ENCODE measurements around the gene PRKCH. TPM values are rescaled to one million over a fixed set of nuclear protein-coding genes. Genes with fewer than 3 reads are reported as not detected.

PRKCH gene
- total and polyA plus RNA-seq, 2 of the 13 experiments (the other 11 are each of a cell fraction or from before 2014, with no cell fraction given), result 0.48 to 1.3 TPM

DNA sequence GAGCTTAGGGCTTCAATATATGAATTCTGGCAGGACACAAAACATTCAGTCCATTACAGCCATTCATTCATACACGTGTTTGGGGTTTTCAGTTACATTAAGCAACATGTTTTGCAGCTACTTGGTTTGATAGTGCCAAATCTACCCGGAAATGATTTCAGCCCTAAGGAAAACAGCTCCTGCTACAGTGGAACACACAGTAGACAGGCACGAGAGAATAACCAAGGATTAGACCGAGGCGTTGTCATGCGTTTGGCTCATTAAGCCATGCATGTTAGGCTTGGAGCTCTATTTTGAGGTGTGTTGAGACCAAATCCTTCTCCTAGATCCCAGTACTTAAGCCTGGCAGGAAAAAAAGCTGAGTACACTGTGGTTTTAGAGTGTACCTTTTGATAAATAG, 177.4 kb downstream of the PRKCH start:
- POLR2A ChIA-PET, result no interaction called here
- Histone ChIP-seq H3K4me3 (replicated peaks in 1 of 3; ENCODE audit: insufficient read depth in 1 of 3, low read depth in 2 of 3, low read length in 3 of 3) (no peak overlapping the region), H4K20me1 (ENCODE audit: insufficient read depth, low read length) (no peaks in the 10 kb centered on the region), H3K27me3 (ENCODE audit: control insufficient read depth in 1 of 2, insufficient read depth in 2 of 2, low read length in 2 of 2) (no peaks in the 10 kb centered on the region), H2AFZ (ENCODE audit: low read length) (no peak overlapping the region), H3K9ac (ENCODE audit: insufficient read depth, low read depth, low read length) (no peak overlapping the region), H3K9me3 (ENCODE audit: low read length) (no peaks in the 10 kb centered on the region), H3K36me3 (replicated peaks in 1 of 2; ENCODE audit: control insufficient read depth in 1 of 2, insufficient read depth in 2 of 2, low read length in 2 of 2) (no peaks in the 10 kb centered on the region), H3K4me1 (ENCODE audit: insufficient read depth, low read length) (peaks cover 14% of the 10 kb centered on the region), H3K4me2 (ENCODE audit: low read depth, low read length) (no peak overlapping the region), H3K79me2 (ENCODE audit: insufficient read depth, low read length) (no peaks in the 10 kb centered on the region), H3K27ac (ENCODE audit: extremely low read length, insufficient read depth, low read length) (no peak overlapping the region)
- intact Hi-C loops (cut with micrococcal nuclease; ENCODE audit: unreplicated experiment), result no loop called here
- CTCF ChIA-PET (ENCODE audit: low intra/inter-chr PET ratio, low total read pairs), result no interaction called here
- 90% methylated on average over 6 of the region's 6 CpGs for WGBS (ENCODE audit: low lambda C conversion rate)
- DNase-seq (ENCODE audit: low spot score) (no peak), ATAC-seq (no peak), FAIRE-seq (no peak)
- in situ Hi-C loops (cut with HindIII; ENCODE audit: extremely low pct_ligation_motif_present, low pct_unique_long_range_greater_than_20kb), result no loop called here
- TF ChIP-seq NFKB2 (CRISPR knock-in tag; IDR thresholded peaks at IDR 0.05; ENCODE audit: borderline replicate concordance) (no peak), ZNF780A (CRISPR knock-in tag; IDR thresholded peaks at IDR 0.05) (no peak), ZSCAN21 (CRISPR knock-in tag; IDR thresholded peaks at IDR 0.05; ENCODE audit: borderline replicate concordance) (no peak), WIZ (CRISPR knock-in tag; IDR thresholded peaks at IDR 0.05) (no peak), ZNF724P (CRISPR knock-in tag; IDR thresholded peaks at IDR 0.05; ENCODE audit: borderline replicate concordance) (no peak), CEBPG (CRISPR knock-in tag; IDR thresholded peaks at IDR 0.05) (no peak), BATF2 (CRISPR knock-in tag; IDR thresholded peaks at IDR 0.05) (no peak), ZNF33A (CRISPR knock-in tag; IDR thresholded peaks at IDR 0.05; ENCODE audit: borderline replicate concordance) (no peak), KLF9 (CRISPR knock-in tag; IDR thresholded peaks at IDR 0.05; ENCODE audit: low read depth) (no peak), PITX1 (CRISPR knock-in tag; IDR thresholded peaks at IDR 0.05) (no peak), POLR2AphosphoS5 (IDR thresholded peaks at IDR 0.05; ENCODE audit: low read depth, low read length) (no peak), ZNF747 (CRISPR knock-in tag; IDR thresholded peaks at IDR 0.05; ENCODE audit: borderline replicate concordance) (no peak), ZNF30 (CRISPR knock-in tag; IDR thresholded peaks at IDR 0.05) (no peak), GABPA (IDR thresholded peaks at IDR 0.05; ENCODE audit: low read depth, low read length) (no peak), GABPA (CRISPR knock-in tag; IDR thresholded peaks at IDR 0.05; ENCODE audit: low read depth) (no peak), JUN (CRISPR knock-in tag; IDR thresholded peaks at IDR 0.05) (no peak), FOXO4 (CRISPR knock-in tag; conservative IDR thresholded peaks at IDR 0.05) (no peak)
- TF ChIP-seq, protein P1, sequence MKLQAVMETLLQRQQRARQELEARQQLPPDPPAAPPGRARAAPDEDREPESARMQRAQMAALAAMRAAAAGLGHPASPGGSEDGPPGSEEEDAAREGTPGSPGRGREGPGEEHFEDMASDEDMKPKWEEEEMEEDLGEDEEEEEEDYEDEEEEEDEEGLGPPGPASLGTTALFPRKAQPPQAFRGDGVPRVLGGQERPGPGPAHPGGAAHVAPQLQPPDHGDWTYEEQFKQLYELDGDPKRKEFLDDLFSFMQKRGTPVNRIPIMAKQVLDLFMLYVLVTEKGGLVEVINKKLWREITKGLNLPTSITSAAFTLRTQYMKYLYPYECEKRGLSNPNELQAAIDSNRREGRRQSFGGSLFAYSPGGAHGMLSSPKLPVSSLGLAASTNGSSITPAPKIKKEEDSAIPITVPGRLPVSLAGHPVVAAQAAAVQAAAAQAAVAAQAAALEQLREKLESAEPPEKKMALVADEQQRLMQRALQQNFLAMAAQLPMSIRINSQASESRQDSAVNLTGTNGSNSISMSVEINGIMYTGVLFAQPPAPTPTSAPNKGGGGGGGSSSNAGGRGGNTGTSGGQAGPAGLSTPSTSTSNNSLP (IDR thresholded peaks at IDR 0.05; ENCODE audit: low read depth, low read length), result no peak
- TF ChIP-seq, protein P2, sequence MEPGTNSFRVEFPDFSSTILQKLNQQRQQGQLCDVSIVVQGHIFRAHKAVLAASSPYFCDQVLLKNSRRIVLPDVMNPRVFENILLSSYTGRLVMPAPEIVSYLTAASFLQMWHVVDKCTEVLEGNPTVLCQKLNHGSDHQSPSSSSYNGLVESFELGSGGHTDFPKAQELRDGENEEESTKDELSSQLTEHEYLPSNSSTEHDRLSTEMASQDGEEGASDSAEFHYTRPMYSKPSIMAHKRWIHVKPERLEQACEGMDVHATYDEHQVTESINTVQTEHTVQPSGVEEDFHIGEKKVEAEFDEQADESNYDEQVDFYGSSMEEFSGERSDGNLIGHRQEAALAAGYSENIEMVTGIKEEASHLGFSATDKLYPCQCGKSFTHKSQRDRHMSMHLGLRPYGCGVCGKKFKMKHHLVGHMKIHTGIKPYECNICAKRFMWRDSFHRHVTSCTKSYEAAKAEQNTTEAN (CRISPR knock-in tag; conservative IDR thresholded peaks at IDR 0.05), result no peak
- no TSS peak for BruUV-seq (replicated peaks)
